GOT3 (cell line): ENCODE results near the gene BCO2.

Experiments
- DNase-seq: peaks from one replicate; lab custom pipeline; 2025; ENCODE audit warnings: mixed read lengths; lab: John Stamatoyannopoulos, UW

BCO2 gene

DNA sequence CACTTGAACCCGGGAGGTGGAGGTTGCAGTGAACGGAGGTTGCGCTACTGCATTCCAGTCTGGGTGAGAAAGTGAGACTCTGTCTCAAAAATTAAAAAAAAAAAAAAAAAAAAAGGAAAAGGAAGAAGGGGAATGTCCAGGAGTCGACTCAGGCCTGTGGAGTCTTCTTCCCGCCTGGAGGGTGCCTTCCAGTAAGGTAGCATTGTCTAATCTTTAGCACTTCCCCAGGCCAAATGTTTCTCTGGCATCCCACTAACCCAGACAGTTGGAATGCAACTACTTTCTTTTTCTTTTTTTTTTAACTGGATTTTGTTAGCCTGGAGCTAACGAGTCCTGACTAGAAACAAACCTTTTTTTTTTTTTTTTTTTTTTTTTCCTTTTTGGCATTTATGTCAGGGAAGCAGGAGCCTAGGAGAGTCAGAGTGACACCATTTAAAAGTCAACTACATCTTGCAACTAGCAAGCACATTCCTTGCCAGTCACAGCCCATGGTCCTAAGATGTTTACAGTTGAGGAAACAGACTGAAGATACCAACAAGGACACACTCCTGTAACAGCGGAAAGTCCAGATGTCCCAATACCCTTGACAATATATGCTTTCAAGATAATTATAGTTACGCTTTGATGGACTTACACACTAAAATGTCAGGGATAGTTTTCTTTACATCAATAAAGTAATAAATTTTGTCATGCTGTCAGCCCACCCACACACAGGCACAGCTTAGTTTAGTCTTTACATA is 74.7 kb downstream of the BCO2 start:
- no peak for DNase-seq

DNA sequence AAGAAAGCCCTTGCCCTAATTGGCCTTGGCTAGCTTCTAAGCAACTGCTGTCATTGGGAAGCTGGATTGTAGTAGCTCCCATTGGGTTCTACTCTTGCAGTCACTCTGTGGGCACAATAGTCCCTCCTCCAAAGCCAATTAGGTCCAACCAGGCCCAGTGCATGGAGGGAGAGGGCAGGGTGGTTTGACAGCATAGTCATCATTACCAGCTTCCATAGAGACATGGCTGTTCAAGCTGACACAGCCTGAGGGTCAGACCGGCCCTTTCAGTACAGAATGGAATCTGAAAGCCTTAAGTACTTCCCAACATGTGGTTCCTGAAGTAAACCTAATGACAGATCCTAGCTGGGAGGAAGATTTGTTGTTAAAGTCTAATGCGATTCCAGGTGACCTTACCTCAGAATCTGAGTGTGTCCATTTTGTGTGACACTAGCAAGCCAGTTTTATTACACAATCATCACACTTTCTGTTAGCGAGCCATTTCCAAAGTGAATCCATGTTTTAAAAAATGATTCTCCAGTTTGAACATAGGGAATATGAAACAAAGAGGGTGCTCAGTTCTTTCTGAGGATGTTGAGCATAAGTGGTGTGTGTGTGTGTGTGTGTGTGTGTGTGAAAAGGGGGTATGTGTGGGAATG is 78.4 kb downstream of the BCO2 start:
- DNase-seq = no peak

DNA sequence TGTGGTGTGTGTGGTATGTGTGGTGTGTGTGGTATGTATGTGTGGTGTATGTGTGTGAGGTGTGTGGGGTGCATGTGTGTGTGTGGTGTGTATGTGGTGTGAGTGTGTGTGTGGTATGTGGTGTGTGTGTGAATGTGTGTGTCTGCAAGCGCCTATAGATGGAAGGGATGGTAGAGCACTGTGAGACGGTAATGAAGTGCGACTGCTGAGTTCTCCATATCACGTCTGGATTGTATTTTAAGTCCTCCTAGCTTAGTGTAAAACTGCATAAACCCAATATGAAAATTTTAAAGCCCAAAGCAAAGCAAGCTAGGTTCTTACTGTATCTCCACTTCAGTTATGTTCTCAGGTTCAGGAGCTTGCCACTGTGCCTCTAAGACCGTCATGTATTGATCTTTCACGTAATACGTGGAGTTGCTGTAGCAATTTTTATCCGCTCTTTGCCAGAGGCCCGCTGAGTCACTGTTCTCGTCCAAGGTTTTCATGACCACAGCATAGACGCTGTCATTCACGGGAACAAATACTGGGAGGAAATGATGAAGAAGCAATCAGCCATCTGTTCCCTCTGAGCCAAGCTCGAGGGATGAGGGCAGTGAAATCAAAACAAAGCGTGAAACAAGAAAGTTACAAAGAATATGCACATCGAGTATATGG is 79.9 kb downstream of the BCO2 start:
- DNase-seq = no peak

DNA sequence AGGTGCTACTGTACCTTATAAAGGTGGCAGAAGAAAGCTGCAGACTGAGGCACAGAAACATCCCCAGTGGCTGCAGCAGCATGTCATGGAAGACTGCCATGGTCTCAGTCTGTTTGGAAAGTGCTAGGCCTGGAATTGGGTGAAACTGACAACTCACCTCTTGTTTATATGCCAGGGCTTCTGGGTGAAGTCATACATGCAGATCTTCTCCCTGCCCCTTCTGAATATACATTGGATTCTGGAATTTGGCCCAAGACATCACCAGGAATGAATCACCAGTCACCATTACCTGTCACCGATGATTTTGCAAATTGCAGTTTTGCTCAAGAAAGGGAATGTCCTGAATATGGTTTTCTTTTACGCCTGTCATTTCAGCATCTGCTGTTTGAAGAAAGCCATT is 85.2 kb downstream of the BCO2 start, which contains the start of gene PLET1:
PLET1 (minus strand) TSS at position 371 of the 400 bp plus-strand sequence; CDS start at position 100, 271 bp downstream.
- DNase-seq = no peak

DNA sequence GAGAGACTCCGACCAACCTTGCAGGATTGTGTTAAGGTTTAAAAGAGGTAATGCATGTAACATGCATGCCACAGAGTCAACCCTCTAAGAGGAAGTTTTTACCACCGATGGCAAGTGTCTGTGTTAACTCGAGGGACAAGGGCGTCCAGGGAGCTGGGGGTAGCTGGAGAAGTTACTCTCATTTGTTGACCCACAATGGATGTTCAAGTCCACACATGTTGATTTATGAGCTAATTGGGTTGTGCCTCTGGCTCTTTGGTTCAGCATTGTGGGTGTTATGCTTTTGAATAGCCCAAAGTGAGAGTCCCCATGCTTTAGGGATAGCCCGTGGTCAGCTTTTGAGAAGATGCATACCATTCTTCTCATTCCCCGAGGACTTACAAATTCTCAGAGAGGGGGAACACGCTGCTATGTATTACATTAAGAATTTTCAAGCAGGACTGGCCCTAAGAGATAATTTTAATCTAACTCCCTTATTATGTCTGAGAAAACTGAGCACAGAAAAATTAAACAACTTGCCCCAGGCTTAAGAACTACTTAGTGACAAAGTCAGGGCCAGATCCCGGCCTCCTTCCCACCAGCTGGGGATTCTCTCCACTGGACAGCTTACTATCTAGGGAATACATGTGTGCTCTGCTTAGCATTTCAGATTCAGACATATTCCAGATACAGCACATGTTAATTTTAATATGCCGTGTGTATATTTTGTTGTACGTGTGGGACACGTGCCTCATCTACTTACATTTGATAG is 90.5 kb downstream of the BCO2 start:
- DNase-seq = no peak

DNA sequence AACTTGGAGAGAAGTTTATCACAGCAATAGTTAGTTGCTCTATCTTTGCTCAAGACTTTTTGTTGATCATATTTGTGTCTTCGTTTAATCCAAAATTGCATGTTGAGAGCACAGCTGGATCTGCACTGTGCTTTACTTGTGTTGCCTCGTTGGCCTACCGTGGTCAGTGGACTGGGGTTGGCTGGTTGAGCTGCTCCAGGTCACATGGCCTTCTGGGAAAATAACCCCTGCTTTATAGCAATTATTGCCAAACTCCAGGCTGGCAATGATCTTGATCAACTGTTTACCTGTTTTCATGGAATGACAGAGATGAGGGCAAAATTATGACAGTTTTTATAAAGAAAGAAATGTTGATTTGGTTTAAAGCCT is 91.1 kb downstream of the BCO2 start:
- DNase-seq = no peak

DNA sequence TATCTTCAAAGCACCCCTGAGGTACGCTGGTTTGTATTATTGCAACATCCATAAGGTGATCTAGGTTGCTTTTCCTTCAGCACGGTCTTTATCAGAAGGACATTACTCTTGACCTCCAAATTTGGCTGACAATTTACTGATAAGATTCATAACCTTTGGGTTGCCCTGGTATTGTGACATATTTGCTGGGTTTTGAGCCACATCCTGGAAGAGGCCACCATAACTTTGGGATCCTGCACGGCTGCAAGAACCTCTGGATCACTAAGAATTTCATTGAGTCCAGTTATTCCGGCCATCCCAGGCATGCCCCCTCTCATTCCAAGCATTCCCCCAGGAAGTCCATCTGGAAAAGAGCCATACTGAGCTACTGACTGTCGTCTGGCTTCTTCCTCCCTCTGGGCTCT is 91.9 kb downstream of the BCO2 start:
- DNase-seq = no peak

DNA sequence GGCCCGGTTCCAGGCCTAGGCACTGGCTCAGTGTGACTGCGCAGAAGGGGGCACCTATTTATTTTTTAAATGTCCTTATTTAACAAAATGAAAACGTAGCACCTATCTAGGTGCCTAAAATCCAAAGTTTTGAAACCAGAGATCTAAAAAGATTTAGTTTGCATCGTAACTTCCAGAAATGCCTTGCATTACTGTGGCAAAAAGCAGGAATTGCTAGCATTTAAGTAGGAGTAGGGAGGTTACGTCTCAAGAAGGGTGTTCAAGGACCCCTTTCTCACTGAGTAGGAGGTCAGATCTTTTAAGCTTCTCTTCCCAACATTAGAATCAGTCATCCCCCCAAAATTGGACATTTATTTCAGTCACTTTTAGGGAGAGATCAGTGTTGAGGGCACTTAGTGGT is 93.1 kb downstream of the BCO2 start:
- DNase-seq = no peak
